HG03025 (cell line): ENCODE data around the gene DYNC1H1.

Experiments
- ATAC-seq: cut with Tn5 transposase; IDR thresholded peaks from one replicate; pipeline ENCODE4 v1.9.1; 2021; ENCODE audit warnings: mild to moderate bottlenecking, moderate library complexity; ENCODE audit not compliant: unreplicated experiment, low FRiP score

DYNC1H1 gene

DNA sequence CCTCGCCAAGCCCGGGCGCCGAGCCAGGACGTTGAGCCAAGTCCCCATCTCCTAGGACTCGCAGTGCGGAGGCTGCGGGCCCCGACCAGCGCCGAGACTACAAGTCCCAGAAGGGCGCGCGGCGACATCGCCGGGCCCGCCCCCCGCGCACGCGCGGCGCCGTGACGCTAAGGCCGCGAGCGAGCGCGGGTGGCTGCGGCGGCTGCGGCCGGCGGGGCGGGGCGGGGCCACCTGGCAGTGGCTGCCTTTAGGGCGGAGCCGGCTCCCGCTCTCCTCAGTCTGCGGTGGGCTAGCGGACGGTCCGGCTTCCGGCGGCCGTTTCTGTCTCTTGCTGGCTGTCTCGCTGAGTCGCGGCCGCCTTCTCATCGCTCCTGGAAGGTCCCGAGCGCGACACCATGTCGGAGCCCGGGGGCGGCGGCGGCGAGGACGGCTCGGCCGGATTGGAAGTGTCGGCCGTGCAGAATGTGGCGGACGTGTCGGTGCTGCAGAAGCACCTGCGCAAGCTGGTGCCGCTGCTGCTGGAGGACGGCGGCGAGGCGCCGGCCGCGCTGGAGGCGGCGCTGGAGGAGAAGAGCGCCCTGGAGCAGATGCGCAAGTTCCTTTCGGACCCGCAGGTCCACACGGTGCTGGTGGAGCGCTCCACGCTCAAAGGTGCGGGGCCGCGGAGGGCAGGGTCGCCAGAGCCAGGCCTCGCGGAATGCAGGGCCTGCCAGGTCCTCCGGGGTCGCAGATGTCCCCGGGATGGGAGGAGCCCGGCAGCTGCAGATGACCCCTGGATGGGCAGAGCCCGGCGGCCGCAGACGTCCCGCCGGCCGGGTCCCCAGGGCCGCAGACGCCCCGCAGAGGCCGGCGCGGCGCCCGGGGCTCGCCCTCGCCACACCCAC lies at the start of gene DYNC1H1:
Gene DYNC1H1 (plus strand): TSS at position 277 of the 884 bp plus-strand sequence. CDS start 119 bp downstream, at position 396.
- peak; percentile 80 for ATAC-seq

DNA sequence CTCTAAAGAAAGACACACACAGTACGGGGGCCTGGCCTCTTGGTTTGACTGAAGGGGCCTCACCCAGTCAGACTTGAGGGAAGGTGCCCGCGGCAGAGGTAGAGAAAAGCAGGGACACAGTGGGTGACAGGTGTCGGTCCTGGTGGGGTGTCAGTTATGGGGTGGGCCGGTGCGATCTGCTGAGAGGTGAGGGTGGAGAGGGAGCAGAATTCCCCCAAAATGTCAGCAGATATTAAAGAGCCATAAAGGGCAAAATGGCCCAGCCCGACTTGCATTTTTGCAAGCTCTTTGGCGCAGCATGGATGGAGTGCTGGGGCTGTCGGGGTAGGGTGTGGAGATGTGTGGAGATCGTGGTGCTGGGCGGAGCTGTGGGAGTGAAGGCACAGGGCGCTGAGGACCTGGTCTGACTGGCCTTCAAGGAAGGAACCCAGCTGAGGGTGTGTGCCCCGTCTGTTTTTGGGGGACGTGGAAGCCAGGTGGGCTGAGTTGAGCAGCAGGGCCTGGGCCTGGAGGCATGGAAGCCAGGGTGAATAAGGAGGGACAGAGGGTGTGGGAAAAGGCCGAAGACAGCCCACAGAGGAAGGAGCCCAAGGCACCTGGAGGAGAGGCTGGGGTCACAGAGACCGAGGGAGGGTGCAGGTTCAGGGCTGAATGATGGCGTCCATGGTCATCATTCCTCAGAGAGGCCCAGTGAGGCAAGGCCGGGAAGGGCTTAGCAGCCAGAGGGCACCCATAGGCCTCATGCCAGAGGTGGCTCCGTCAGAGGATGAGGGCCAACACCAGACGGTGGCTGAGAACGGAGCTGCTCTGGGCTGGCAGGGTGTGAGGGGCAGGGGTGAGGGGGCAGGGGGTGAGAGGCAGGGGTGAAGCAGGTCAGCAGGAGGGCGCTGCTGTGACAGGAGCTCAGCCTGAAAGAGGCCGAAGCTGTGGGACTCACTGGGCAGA lies 48.2 kb upstream of the DYNC1H1 start:
- no peak for ATAC-seq

DNA sequence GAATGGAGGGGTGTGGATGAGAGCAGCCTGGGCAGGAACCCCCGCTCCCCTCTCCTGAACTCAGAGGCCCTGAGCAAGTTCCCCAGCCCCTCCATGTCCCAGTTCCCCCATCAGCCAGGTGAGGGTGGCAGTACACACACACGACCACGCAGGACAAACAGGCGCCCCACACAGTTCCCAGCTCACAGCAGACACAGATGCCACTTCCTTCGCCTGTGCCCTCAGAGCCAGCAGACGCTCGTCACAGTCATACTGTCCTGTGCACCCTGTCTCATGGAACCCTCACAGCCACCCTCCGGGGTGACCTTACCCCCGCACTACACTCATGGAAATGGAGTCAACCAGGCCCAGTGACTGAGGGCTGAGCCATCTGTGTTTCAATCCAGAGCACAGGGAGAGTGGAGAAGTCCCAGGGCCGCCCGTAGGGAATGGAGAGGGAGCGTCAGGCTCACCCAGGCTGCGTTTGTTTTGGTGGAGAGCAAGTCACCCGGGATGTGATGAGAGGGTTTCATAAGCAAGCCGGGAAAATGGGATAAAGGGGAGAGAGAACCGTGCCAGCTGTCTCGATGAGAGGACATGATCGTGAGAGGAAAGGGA lies 47.5 kb upstream of the DYNC1H1 start:
- no peak for ATAC-seq

DNA sequence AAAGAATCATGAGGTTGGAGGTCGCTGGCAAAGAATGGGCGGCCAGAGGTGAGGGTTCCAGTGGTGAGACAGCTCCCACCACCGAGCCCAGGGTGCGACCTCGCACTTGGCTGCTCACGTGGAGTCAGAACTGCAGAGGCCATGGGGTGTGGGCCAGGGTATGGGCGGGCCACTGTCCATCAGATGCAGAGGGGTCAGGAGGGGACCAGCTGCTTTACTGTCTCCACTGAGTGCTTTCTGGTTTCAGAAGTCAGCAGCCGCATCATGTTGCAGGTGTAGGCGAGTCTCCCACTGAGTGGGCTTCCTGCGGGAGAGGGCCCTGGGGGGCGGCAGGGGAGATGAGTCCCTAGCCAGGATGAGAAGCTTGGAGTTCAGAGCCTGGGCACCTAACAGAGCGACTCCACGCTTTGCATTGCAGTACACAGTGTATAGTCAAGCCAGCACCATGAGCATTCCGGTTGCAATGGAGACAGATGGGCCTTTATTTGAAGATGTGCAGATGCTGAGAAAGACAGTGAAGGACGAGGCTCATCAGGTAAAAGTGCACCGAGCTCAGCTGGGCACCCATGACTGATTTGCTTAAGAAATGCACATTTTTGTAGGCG lies 46.9 kb upstream of the DYNC1H1 start:
- ATAC-seq, result no peak

DNA sequence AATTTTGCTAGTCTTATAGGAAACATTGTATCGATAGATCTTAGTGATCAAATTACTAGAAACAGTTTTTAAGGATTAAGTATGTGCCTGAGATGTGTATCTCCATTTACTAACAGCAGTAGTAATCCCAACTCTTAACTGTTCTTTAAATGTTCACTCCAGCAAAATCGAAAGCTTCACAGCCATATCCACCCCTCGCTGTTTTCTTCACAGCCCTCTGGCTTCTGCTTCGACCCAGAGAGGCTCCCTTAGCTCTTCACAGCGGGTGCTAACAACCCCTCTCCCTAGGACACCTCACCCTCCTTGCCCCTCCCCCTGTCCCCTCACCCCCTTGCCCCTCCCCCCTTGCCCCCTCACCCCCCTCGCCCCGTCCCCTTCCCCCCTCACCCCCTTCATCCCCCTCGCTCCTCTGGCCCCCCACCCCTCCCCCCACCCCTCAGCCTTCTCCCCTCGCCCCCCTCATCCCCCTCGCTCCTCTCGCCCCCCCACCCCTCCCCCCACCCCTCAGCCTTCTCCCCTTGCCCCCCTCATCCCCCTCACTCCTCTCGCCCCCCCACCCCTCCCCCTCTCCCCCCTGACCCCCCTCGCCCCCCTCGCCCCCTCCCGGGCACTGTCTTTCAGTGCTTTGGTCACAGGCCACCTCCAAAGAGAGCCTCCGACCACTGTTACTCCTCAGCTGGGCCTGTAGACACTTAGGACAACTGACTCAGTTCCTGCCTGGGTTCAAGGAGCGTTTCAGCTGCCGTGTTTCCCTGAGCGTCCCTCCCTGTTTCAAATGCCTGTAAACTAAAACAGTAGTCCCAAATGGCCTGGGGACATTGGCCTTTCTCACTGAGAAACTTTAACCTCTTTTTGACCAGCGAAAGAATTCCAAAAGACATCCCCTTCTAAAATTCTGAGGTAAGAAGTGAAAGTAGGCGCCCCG lies 46.0 kb upstream of the DYNC1H1 start:
- no peak for ATAC-seq

DNA sequence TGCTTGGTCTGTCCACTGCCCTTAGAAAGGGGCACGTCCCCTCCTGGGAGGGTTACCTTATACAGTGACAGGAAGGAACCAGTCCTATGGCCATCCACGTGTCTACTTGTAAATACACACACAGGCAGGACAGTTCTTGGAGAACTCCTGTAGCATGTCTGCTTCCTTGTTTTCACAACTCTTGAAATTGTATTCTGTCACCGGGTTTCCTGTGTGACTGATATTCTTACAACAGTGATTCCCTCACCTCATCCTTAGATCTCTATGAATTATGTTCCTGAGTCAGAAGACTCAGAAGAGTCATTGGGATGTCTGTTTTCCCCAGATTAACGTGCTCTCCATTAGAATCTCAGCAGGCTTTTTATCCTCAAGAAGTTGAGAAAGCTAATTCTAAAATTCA lies 44.1 kb upstream of the DYNC1H1 start:
- ATAC-seq, result no peak

DNA sequence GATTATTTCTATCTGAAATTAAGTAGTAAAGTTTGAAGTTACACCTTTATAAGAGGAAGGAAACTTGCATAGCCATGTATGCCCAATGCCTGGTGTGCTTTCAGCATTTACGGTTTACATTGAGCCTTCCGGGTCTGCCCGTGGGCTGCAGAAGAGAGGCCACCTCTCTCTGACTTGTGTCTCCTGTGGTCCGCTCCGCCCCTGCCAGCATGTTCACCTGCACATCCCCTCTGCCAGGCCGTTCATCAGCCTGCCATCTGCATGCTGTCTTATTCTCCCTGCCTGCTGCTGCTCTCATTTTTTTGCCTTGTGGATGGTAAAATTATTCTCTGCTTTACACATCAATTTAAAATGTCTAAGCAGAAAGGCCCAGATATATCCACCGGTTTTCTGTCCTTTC lies 41.5 kb upstream of the DYNC1H1 start:
- no peak for ATAC-seq

DNA sequence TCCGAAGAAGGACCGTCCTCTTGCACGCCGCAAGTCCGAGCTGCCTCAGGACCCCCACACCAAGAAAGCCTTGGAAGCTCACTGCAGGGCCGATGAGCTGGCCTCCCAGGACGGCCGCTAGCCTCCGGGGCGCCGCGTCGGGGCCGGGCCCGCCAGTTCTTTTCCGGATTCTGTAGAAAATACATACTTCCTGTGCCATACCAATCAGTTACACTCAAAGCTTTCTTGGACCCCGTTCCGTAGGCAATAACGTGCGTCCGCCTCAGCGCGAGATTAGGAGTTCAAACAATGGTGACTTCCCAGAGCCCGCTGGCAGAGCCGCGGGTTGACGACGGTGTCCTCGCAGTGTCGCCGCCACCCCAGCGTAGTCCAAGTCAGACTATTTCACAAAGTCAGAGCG lies 39.2 kb upstream of the DYNC1H1 start:
- ATAC-seq, result no peak

DNA sequence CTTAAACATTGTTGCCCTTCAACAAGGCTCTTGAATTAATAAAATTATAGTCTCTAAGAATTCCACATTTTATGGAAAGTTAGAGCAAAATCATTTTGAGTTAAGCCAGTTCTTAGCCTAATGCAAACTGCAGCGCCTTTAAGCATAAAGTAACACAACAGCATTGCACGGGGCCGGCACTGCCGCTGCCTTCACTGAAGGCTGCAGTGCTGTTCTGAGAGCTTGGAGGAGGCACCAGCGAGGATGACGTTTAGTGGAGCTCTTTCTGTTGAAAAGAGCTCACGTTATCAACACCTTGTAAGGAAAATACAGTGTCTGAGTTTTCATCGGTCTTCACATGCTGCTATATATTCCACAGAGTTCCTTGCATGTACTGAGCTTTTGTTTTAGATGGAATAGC lies 38.3 kb upstream of the DYNC1H1 start:
- ATAC-seq, result no peak

DNA sequence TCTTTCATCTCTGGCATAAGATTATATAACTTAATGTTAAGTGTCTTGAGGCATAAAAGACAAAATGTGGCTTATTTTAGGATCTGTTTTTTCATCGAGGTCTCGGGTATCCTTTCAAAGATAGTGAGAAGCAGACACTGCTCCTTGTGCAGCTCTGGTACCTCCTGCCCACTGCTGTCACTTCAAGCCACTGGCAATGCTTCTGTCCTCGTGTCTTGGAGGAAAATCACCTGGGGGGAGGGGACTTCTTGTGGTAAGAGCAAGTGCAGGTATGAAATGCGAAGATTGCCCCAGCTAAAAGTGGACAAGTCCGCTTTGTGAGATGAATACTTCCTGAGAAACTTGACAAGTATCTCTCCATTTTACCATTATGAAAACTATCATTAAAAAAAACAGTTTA lies 37.8 kb upstream of the DYNC1H1 start:
- ATAC-seq, result no peak

DNA sequence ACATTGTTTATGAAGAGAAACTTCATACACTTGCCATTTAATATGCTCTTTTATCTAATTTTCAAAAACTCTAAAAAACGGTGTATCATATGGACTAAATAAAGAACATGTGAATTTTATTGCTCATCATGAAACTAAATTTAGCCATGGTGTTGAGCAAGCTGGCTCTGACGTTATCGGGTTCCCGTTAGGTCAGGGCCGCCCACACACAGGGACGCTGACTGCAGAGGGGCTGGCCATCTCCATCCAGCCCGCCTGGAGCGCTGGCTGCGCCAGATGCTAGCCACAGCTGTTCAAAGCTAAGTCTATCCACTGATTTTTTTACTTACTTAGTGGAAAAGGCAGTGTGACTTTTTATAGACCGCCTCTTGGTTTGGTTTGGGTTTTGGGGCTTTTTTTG lies 36.5 kb upstream of the DYNC1H1 start:
- ATAC-seq, result no peak

DNA sequence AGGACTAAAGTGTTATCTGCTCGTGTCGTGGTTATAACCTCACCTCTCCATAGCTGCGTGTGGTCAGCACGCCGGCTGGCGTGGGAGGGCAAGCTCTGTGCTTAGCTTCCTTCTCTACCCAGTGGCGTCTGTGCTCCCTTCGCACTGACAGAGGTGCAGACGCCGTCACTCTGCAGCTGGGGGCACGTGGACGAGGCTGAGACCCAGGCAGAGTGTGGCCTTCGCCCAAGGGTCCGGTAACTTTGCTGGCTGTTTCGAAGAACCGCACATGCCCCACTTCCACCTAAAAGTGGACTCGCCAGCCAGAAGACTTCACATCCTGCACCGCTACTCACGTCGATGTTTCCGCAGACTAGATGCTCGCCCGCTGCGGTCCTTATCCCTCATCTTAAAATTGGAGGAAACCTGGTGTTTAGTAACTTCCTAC lies 35.9 kb upstream of the DYNC1H1 start:
- ATAC-seq, result no peak

DNA sequence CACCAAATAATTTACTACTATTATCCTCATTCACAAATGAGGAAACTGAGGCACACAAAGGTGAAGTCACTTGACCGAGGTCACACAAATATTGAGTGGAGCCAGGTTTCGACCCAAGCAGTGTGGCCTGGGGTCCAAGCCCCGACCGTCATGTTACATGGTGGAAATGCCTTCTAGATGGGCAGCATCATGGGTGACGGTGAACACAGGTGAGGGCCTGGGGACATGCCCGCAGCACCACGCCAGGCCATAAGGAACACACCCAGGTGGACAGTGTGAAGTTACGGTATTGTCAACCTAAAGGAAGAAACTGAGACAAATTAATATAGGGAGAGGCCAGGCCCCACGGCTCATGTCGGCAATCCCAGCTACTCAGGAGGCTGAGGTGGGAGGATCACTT lies 35.3 kb upstream of the DYNC1H1 start:
- ATAC-seq, result no peak

DNA sequence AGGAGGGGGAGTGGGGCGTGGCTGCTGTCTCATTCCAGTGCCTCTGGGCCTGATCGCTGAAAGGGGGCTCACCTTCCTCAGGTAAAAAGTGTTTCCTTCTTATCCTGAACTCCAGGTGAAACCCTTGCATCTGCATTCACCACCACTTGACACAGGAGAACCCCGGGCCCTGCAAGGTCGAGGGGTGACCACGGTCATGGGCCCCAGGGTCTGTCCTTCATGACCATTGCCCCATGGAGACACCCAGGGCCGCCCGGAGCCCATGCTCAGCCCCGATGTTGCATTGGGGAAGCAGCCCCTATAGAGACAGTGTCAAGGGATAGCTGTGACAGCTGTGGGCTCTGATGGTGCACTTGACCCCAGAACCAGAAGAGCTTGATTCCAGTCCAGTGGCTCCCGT lies 34.4 kb upstream of the DYNC1H1 start:
- ATAC-seq, result no peak

DNA sequence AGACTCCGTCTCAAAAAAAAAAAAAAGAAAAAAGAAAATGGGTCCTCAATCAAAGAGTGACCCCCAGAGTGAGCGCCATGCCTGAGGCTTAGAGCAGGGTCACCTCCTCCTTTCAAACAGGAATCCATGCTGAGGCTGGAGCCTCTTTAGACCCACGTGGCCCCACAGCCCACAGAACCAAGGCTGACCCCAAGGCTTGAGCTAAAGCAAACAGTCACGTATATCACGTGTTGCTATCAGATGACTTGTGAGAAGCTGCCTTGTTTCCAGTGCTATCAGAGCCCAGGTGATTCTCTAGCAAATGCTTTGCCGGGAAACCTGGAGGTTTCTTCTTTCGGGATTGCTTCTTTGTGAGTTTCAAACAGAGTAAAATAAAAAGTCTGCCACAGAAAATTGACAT lies 31.7 kb upstream of the DYNC1H1 start:
- ATAC-seq, result no peak

DNA sequence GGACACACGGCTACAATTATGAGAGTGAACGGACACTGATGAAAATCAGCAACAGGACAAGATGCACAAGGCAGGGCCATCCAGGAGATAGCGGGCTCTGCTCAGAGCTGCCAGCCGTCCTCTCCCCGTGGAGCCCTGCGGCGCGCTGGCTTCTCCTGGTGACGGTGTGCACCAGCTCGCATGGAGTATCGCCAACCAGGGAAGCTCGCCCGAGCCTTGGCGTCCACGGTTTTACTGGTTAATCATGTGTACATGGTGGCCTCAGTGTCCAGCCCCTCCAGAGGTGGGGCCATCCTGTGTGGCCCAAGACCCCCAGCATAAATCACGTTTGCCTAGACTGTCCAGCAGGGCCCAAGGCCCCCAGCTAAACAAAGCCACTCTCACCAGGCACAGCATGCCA lies 31.2 kb upstream of the DYNC1H1 start:
- ATAC-seq, result no peak

DNA sequence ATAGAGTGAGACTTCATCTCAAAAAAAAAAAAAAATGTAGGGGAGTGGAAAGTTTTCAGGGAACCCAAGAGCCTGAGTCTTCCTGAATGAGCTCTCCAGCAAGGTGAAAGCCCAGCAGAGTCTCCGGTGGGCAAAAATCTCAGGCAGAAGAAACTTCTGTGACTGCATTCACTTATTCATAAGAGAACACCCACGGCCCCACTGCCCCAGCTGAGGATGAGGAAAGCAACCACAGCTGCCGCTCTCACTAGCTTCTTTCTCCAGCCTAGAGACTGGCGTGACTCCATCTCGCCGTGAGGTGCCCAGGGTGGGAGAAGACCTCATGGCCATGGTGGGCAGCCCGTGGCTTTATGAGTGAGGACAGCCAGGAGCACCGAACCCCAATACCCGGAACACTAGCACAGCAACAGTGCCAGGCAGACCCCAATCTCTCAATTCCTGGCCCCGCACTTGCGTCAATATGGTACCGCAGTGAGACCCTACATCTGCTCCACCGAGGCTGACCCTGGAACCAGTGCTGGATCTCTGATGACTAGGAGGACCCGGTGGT lies 29.7 kb upstream of the DYNC1H1 start:
- ATAC-seq, result no peak

DNA sequence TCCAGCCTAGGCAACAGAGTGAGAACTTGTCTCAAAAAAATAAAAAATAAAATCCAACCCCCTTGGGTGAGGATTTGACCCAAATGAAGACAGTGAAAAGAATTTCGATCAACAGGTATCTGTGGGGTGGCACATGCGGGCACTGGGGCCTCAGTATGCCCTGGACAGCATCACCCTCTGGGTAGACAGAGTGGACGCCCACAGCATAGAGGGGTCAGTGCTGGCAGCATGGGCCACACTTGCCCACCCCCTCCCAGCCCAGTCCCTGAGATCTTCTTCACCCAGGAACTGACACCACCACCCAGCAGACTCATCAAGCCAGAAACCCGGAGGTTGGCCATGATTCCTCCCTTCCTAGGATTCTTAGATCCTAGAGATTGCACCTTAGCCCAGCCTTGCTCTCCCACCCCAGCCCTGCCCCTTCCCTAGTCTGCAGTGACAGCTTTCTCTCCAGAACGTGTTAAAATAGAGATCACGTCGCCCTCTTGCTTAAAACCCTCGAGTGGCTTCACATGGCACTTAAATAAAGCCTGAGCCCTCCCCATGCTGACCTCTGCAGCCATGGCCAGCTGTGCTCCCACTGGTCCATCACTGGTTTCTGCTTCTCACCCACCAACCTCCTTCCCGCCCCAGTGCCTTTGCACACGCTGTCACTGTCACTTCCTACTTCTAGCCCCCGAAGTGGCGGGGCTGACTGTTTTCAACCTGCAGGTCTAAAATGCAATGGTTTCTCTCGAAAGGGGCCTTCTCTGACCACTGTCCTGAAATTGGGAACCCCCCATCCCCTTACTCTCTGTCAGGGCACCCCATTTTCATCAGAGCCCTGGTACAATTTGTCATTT lies 26.2 kb upstream of the DYNC1H1 start:
- ATAC-seq, result no peak
